ENCODE measurements around the gene TMOD1. TPM values are rescaled to one million over a fixed set of nuclear protein-coding genes. Genes with fewer than 3 reads are reported as not detected.

Gene TMOD1
- total and polyA plus RNA-seq, 4 donors = 2.4 to 7.9 (median 5.2) TPM

GRCh38 chr9:97512966-97513560 lies 11.6 kb downstream of the TMOD1 start:
- no peak overlapping the region for H3K27ac ChIP-seq (ENCODE audit: low read depth in 1 of 2, low read length in 1 of 2)
- H3K4me3 ChIP-seq = no peak overlapping the region
- no peaks in the 10 kb centered on the region for H3K9me3 ChIP-seq (ENCODE audit: control insufficient read depth in 4 of 4, insufficient read depth in 3 of 4, low read length in 3 of 4)
- no peak overlapping the region for H3K9ac ChIP-seq (ENCODE audit: insufficient read depth in 1 of 2, low read length in 2 of 2)
- TF ChIP-seq CTCF (IDR thresholded peaks at IDR 0.05; ENCODE audit: control extremely low read depth, extremely low read depth) = no peak
- H3K4me1 ChIP-seq (ENCODE audit: control insufficient read depth in 5 of 5, insufficient read depth in 5 of 5, low read length in 5 of 5) = peaks cover 0 to 18% (median 0%) of the 10 kb centered on the region in 5 donors
- H3K36me3 ChIP-seq (ENCODE audit: control insufficient read depth in 4 of 4, insufficient read depth in 4 of 4, low read length in 4 of 4) = no peaks in the 10 kb centered on the region
- WGBS, 2 donors = 81 to 83% methylated on average over 8 of the region's 8 CpGs
- H3K27me3 ChIP-seq (ENCODE audit: control insufficient read depth in 3 of 3, insufficient read depth in 3 of 3, low read length in 2 of 3) = peaks cover 0 to 9% (median 0%) of the 10 kb centered on the region in 3 donors
- ATAC-seq (ENCODE audit: insufficient read depth, low FRiP score) = no peak
- DNase-seq = no peak

GRCh38 chr9:97514531-97514930 lies 13.1 kb downstream of the TMOD1 start:
- no peak for DNase-seq
- peaks cover 0 to 9% (median 0%) of the 10 kb centered on the region in 3 donors for H3K27me3 ChIP-seq (ENCODE audit: control insufficient read depth in 3 of 3, insufficient read depth in 3 of 3, low read length in 2 of 3)
- no peak for TF ChIP-seq CTCF (IDR thresholded peaks at IDR 0.05; ENCODE audit: control extremely low read depth, extremely low read depth)
- H3K9ac ChIP-seq (ENCODE audit: insufficient read depth in 1 of 2, low read length in 2 of 2) = no peak overlapping the region
- no peak for ATAC-seq (ENCODE audit: insufficient read depth, low FRiP score)
- H3K36me3 ChIP-seq (ENCODE audit: control insufficient read depth in 4 of 4, insufficient read depth in 4 of 4, low read length in 4 of 4) = no peaks in the 10 kb centered on the region
- peaks cover 0 to 23% (median 0%) of the 10 kb centered on the region in 5 donors for H3K4me1 ChIP-seq (ENCODE audit: control insufficient read depth in 5 of 5, insufficient read depth in 5 of 5, low read length in 5 of 5)
- H3K4me3 ChIP-seq = no peak overlapping the region
- WGBS, 2 donors = 73 to 75% methylated on average over 9 of the region's 9 CpGs
- no peaks in the 10 kb centered on the region for H3K9me3 ChIP-seq (ENCODE audit: control insufficient read depth in 4 of 4, insufficient read depth in 3 of 4, low read length in 3 of 4)
- H3K27ac ChIP-seq (ENCODE audit: low read depth in 1 of 2, low read length in 1 of 2) = peak overlapping the region in 1 of 2 donors; percentile 17

GRCh38 chr9:97515662-97516061 lies 14.2 kb downstream of the TMOD1 start:
- ATAC-seq (ENCODE audit: insufficient read depth, low FRiP score) (no peak), DNase-seq (no peak)
- H3K9ac ChIP-seq (ENCODE audit: insufficient read depth in 1 of 2, low read length in 2 of 2) = no peak overlapping the region
- H3K9me3 ChIP-seq (ENCODE audit: control insufficient read depth in 4 of 4, insufficient read depth in 3 of 4, low read length in 3 of 4) = no peaks in the 10 kb centered on the region
- no peaks in the 10 kb centered on the region for H3K36me3 ChIP-seq (ENCODE audit: control insufficient read depth in 4 of 4, insufficient read depth in 4 of 4, low read length in 4 of 4)
- H3K4me1 ChIP-seq (ENCODE audit: control insufficient read depth in 5 of 5, insufficient read depth in 5 of 5, low read length in 5 of 5) = peaks cover 0 to 25% (median 0%) of the 10 kb centered on the region in 5 donors
- no peak for TF ChIP-seq CTCF (IDR thresholded peaks at IDR 0.05; ENCODE audit: control extremely low read depth, extremely low read depth)
- H3K27ac ChIP-seq (ENCODE audit: low read depth in 1 of 2, low read length in 1 of 2) = no peak overlapping the region
- no peak overlapping the region for H3K4me3 ChIP-seq
- 92 to 95% methylated on average over 6 of the region's 6 CpGs for WGBS, 2 donors
- peaks cover 0 to 9% (median 0%) of the 10 kb centered on the region in 3 donors for H3K27me3 ChIP-seq (ENCODE audit: control insufficient read depth in 3 of 3, insufficient read depth in 3 of 3, low read length in 2 of 3)

- Histone ChIP-seq H3K27ac (ENCODE audit: low read depth in 1 of 2, low read length in 1 of 2) (no peak overlapping the region), H3K4me1 (ENCODE audit: control insufficient read depth in 5 of 5, insufficient read depth in 5 of 5, low read length in 5 of 5) (peaks cover 0 to 22% (median 0%) of the 10 kb centered on the region in 5 donors), H3K27me3 (ENCODE audit: control insufficient read depth in 3 of 3, insufficient read depth in 3 of 3, low read length in 2 of 3) (peaks cover 0 to 9% (median 0%) of the 10 kb centered on the region in 3 donors), H3K36me3 (ENCODE audit: control insufficient read depth in 4 of 4, insufficient read depth in 4 of 4, low read length in 4 of 4) (no peaks in the 10 kb centered on the region), H3K9ac (ENCODE audit: insufficient read depth in 1 of 2, low read length in 2 of 2) (no peak overlapping the region), H3K9me3 (ENCODE audit: control insufficient read depth in 4 of 4, insufficient read depth in 3 of 4, low read length in 3 of 4) (no peaks in the 10 kb centered on the region), H3K4me3 (no peak overlapping the region)
- ATAC-seq (ENCODE audit: insufficient read depth, low FRiP score) (no peak), DNase-seq (no peak)
- 94% methylated on average over 8 of the region's 8 CpGs for WGBS, 2 donors
- no peak for TF ChIP-seq CTCF (IDR thresholded peaks at IDR 0.05; ENCODE audit: control extremely low read depth, extremely low read depth)
Measured at GRCh38 chr9:97516111-97516510, 14.6 kb downstream of the TMOD1 start.

Measured in lung (tissue), 12 donors.